Right ventricle myocardium superior (tissue), 1 donor: ENCODE results near the gene IBTK. TPM values are rescaled to one million over a fixed set of nuclear protein-coding genes. Genes with fewer than 3 reads are reported as not detected.
"Not testable (repeated sequence)": the region's sequence is repeated elsewhere in the genome, so short reads cannot be mapped to it uniquely, and the experiment has no call there.

Experiments used
- ATAC-seq: fragments of 200-7000 bp; cut with Tn5 transposase; one replicate; pipeline ENCODE4 v1.9.1; 2020; ENCODE audit warnings: mild to moderate bottlenecking; ENCODE audit not compliant: poor library complexity
- DNase-seq: peaks from one replicate; pipeline ENCODE4 v3.0.0-alpha.2; 2020
- intact Hi-C: fragments of 100-400 bp; cut with DNase I; formaldehyde crosslinking; loops from one replicate; pipeline ENCODE4 v1.11.2; 2022
- total RNA-seq: library from RNA; stranded (reverse); fragmentation: NEBNext Ultra II Directional; extraction: Animal tissue kit (Norgen Biotek cat#: 25700); gene quantifications from one replicate; pipeline ENCODE4 v1.2.1, GENCODE V29; 2021
- donor health status: DM: no; HTN: yes; CAD: no; lungs with severe emphysema.

IBTK gene
- total RNA-seq, 1 donor from 2014 or later, result 25.6 TPM

- DNase-seq (no peak), ATAC-seq (peak; percentile 77)
- intact Hi-C loops, result no loop called here
These were observed 103.3 kb downstream of the IBTK start for GRCh38 chr6:82144007-82144851.

GRCh38 chr6:82143041-82143481 lies 104.5 kb downstream of the IBTK start:
- intact Hi-C loops, result no loop called here
- peak; percentile 36 for DNase-seq
- peak; percentile 74 for ATAC-seq

GRCh38 chr6:82142524-82142923 lies 105.0 kb downstream of the IBTK start:
- ATAC-seq (no peak), DNase-seq (no peak)
- intact Hi-C loops, result no loop called here

GRCh38 chr6:82138075-82138791 lies 109.3 kb downstream of the IBTK start:
- DNase-seq (no peak), ATAC-seq (peak; percentile 70)
- intact Hi-C loops, result no loop called here

- no peak for DNase-seq
- intact Hi-C loops, result no loop called here
- no peak for ATAC-seq
These were observed 116.1 kb downstream of the IBTK start for GRCh38 chr6:82131441-82131840.

- DNase-seq, result no peak
- ATAC-seq, result no peak
- intact Hi-C loops, result no loop called here
These were observed 117.7 kb downstream of the IBTK start for GRCh38 chr6:82129797-82130196.

- intact Hi-C loops, DNase-seq, ATAC-seq: not testable (repeated sequence)
These were observed 118.6 kb downstream of the IBTK start for GRCh38 chr6:82128973-82129372.

GRCh38 chr6:82123632-82124031 lies 123.9 kb downstream of the IBTK start:
- no peak for DNase-seq
- no peak for ATAC-seq
- intact Hi-C loops, result no loop called here

Other genes starting within 250 kb of the IBTK start
- 1.9 TPM for gene TPBG, start 116.1 kb upstream of the IBTK start, total RNA-seq